Activated naive CD8-positive, alpha-beta T cell treated with anti-CD3 and anti-CD28 coated beads for 36 hours (primary cell): Measurements from ENCODE around the gene TRMU. TPM values are rescaled to one million over a fixed set of nuclear protein-coding genes. Genes with fewer than 3 reads are reported as not detected.

ENCODE experiments used
- DNase-seq: peaks from one replicate; pipeline ENCODE4 v3.0.0; 2021
- H3K27ac Mint-ChIP-seq: one replicate; pipeline ENCODE4 v1.8.0; 2022; ENCODE audit warnings: mild to moderate bottlenecking, moderate library complexity, mixed read lengths
- H3K27me3 Mint-ChIP-seq: one replicate; pipeline ENCODE4 v1.8.0; 2022; ENCODE audit warnings: mild to moderate bottlenecking, mixed read lengths
- H3K36me3 Mint-ChIP-seq: one replicate; pipeline ENCODE4 v1.8.0; 2021; ENCODE audit warnings: mild to moderate bottlenecking, mixed read lengths
- H3K4me1 Mint-ChIP-seq: one replicate; pipeline ENCODE4 v1.8.0; 2021; ENCODE audit warnings: mixed read lengths
- H3K4me3 Mint-ChIP-seq: one replicate; pipeline ENCODE4 v1.8.0; 2022; ENCODE audit warnings: mild to moderate bottlenecking, moderate library complexity, mixed read lengths
- H3K9me3 Mint-ChIP-seq: one replicate; pipeline ENCODE4 v1.8.0; 2022; ENCODE audit warnings: mixed read lengths
- total RNA-seq, 2 experiments: library from RNA; stranded (reverse); gene quantifications; one replicate each; pipeline ENCODE4 v1.2.3, GENCODE V29; 2021

Gene TRMU
- total RNA-seq, 2 experiments from 2014 or later: 60.2 to 70.0 TPM

DNA sequence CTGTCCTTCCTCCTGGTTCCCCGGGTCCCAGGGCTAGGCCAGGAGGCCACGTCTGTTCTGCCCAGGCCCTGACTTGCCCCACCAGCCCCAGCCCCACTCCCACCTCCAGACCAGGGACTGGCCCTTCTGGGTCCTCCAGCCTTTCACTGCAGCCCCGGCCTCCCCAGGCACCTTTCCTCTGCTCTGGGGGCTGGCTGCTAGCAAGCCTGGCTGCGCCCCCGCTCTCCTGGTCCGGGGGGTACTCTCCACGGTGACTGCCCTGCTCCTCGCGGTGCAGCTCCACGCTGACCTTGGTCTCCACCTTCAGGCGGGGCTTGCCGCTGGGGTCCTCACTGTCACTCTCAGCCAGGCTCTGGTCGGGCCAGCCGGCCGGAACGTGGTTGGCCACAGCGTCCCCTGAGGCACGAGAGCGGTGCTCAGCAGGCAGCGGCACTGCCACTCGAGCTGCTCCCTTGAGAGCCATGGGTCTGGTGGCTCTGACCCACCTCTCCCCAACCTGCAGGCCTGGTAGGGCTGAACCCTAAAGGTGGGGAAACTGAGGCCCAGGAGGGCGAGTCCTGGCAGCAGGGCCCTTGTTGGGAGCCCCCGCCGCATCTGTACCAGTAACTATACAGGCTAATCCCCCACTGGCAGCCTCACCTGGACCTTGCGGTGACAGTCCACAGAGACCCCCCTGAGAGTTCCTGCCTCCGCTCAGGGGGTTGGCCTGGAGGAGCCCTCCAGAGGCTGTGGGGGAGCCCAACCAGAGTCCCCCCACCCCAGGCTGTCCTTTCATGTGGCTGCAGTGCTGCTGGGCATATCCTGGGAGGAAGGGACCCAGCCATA is 29.0 kb downstream of the TRMU start:
- no peak overlapping the region for H3K4me3 Mint-ChIP-seq
- H3K27ac Mint-ChIP-seq: no peak overlapping the region
- no peaks in the 10 kb centered on the region for H3K9me3 Mint-ChIP-seq
- H3K4me1 Mint-ChIP-seq: peaks cover 4% of the 10 kb centered on the region
- H3K27me3 Mint-ChIP-seq: peaks cover 6% of the 10 kb centered on the region
- DNase-seq: no peak
- H3K36me3 Mint-ChIP-seq: peaks cover 8% of the 10 kb centered on the region

GRCh38 chr22:46365166-46365624 is 29.7 kb downstream of the TRMU start:
- H3K27me3 Mint-ChIP-seq: peaks cover 6% of the 10 kb centered on the region
- no peaks in the 10 kb centered on the region for H3K9me3 Mint-ChIP-seq
- H3K27ac Mint-ChIP-seq: no peak overlapping the region
- H3K4me3 Mint-ChIP-seq: no peak overlapping the region
- DNase-seq: no peak
- H3K36me3 Mint-ChIP-seq: peaks cover 1% of the 10 kb centered on the region
- peaks cover 8% of the 10 kb centered on the region for H3K4me1 Mint-ChIP-seq

DNA sequence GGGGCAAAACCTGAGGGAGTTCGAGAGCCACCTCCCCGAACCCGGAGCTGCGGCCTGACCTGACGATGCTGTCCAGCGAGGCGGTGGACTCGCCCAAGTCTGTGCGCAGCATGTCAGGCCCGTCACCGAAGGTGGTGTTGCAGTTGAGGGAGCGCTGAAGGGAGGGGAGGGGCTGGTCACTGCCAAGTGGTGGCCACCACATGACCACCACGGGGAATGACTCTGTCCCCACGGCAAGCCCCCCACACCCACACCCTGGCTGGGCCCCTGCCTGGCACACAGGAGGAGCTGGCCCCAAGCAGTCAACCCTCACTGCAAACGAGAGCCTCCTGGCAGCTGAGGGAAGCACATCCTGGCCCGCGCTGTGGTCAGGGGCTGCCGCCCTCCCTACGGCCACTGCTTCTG is 30.8 kb downstream of the TRMU start:
- no peak overlapping the region for H3K27ac Mint-ChIP-seq
- peaks cover 17% of the 10 kb centered on the region for H3K4me1 Mint-ChIP-seq
- no peak overlapping the region for H3K4me3 Mint-ChIP-seq
- no peaks in the 10 kb centered on the region for H3K36me3 Mint-ChIP-seq
- DNase-seq: no peak
- H3K27me3 Mint-ChIP-seq: peaks cover 6% of the 10 kb centered on the region
- no peaks in the 10 kb centered on the region for H3K9me3 Mint-ChIP-seq

DNA sequence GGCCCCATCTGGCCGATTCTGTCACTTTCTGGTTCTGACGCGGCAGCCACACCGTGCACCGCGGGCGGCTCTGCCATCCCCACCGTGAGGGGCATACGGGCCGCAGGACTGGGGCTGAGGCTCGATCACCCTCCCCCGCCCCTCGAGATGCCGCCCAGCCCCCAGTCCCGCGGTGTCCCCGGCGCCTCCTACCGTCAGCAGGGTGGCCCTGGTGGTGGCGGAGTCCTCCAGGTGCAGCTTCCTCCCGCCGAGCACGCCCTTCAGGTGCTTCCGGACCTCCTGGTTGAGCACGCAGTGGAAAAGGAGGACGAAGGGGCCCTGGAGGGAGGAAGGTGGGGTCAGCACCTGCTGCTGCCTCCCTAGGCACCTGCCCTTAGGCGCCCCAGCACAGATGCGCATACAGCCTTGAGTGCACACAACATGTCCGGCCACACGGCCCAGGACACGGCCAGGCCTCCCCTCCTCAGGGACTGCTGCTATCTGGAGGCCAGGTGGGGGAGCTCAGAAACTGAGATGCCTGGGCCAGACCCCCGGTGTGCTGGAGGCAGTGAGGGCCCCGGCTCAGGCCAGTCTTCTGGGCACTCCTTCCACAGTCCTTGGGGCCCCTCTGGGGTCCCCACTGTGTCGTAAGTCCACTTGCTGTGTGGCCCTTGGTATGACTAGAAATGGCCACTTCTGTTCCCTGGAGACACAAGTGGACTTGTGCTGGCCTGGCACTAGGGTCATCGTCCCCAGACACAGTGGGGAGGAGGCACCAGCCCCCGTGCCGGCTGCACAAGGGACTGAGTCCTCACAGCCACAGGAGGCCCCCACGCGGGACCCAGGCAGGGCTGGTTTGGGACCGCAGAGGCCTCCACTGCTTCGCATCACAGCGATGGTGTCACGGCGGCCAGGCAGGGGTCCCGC is 31.5 kb downstream of the TRMU start:
- DNase-seq: no peak
- Mint-ChIP-seq H3K27ac (no peak overlapping the region), H3K36me3 (no peaks in the 10 kb centered on the region), H3K4me3 (no peak overlapping the region), H3K27me3 (peaks cover 12% of the 10 kb centered on the region), H3K4me1 (peaks cover 20% of the 10 kb centered on the region), H3K9me3 (no peaks in the 10 kb centered on the region)

DNA sequence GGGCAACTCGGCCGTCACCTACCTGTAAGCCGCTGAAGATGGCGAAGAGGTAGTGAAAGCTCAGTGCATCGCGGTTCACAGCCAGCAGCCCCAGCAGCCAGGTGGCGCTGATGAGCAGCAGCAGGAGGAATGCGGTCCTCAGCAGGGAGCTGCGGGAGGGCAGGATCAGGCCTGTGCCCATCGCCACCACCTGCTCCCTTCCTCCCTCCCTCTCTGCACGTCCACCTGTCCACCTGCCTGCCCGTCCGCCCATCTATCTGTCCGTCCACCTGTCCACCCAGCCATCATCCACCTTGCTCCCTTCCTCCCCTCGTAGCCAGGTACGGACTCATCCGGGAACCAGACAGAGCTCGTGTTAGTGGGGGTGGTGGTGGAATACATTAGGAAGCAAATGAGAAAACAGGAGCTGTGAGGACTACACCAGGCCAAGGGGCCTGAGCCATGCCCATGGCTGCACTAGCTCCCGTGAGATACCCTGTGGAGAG is 32.2 kb downstream of the TRMU start:
- Mint-ChIP-seq H3K27me3 (peaks cover 13% of the 10 kb centered on the region), H3K4me1 (peaks cover 19% of the 10 kb centered on the region), H3K36me3 (no peaks in the 10 kb centered on the region), H3K9me3 (no peaks in the 10 kb centered on the region), H3K27ac (no peak overlapping the region), H3K4me3 (no peak overlapping the region)
- DNase-seq: peak; percentile 73

- Mint-ChIP-seq H3K9me3 (no peaks in the 10 kb centered on the region), H3K4me1 (peaks cover 22% of the 10 kb centered on the region), H3K4me3 (no peak overlapping the region), H3K27ac (no peak overlapping the region), H3K27me3 (peaks cover 10% of the 10 kb centered on the region), H3K36me3 (no peaks in the 10 kb centered on the region)
- DNase-seq: no peak
These were observed 32.9 kb downstream of the TRMU start for GRCh38 chr22:46368422-46368821.

- no peak overlapping the region for H3K4me3 Mint-ChIP-seq
- DNase-seq: no peak
- no peaks in the 10 kb centered on the region for H3K9me3 Mint-ChIP-seq
- no peak overlapping the region for H3K27ac Mint-ChIP-seq
- H3K36me3 Mint-ChIP-seq: no peaks in the 10 kb centered on the region
- peaks cover 11% of the 10 kb centered on the region for H3K27me3 Mint-ChIP-seq
- peaks cover 28% of the 10 kb centered on the region for H3K4me1 Mint-ChIP-seq
These were observed 33.6 kb downstream of the TRMU start for GRCh38 chr22:46368871-46369715.

DNA sequence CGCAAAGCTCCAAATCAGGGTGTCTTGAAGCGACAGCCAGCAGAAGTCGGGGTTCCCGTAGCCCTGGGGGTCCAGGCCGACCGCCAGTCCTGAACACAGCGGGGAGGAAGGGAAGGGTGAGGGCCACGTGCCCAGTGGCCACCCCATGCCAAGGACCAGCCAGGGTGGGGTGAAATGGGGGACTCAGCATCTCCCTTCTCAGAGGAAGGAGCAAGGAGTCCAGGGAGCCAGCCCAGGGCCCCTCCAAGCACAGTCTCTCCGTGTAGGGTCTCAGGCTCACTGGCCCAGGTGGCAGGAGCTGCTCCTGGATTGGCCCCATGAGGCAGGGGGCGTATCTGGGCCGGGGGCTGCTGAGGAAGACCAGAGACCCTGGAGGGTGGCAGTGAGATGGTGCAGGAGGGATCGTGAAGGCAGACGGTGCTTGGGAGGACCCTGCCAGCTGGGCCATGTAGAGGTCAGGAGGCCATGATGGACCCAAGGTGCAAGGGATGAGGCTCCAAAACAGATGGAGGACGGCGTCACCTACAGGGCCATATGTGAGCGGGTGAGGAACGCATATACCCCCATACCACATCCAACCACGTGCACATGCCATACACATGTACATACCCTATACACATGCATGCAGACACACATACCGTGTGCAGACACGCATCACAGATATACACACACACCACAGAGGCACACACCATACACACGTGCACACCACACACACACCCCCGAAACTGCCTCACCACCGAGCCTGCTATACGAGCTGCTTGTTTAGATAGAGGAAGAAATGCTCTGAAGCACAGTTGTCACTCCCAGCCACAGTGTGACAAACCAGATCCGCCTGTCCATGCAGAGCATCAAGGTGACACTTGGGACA is 34.4 kb downstream of the TRMU start:
- H3K9me3 Mint-ChIP-seq: no peaks in the 10 kb centered on the region

GRCh38 chr22:46370584-46371291 is 35.2 kb downstream of the TRMU start:
- Mint-ChIP-seq H3K27me3 (peaks cover 16% of the 10 kb centered on the region), H3K4me3 (no peak overlapping the region), H3K4me1 (peaks cover 33% of the 10 kb centered on the region), H3K27ac (no peak overlapping the region), H3K9me3 (peaks cover 6% of the 10 kb centered on the region), H3K36me3 (peaks cover 3% of the 10 kb centered on the region)
- no peak for DNase-seq

More for the DNA sequence above, 34.4 kb downstream of the TRMU start:
- Mint-ChIP-seq H3K27ac (no peak overlapping the region), H3K4me3 (no peak overlapping the region), H3K4me1 (peaks cover 33% of the 10 kb centered on the region), H3K27me3 (peaks cover 16% of the 10 kb centered on the region), H3K36me3 (no peaks in the 10 kb centered on the region)
- DNase-seq: no peak

DNA sequence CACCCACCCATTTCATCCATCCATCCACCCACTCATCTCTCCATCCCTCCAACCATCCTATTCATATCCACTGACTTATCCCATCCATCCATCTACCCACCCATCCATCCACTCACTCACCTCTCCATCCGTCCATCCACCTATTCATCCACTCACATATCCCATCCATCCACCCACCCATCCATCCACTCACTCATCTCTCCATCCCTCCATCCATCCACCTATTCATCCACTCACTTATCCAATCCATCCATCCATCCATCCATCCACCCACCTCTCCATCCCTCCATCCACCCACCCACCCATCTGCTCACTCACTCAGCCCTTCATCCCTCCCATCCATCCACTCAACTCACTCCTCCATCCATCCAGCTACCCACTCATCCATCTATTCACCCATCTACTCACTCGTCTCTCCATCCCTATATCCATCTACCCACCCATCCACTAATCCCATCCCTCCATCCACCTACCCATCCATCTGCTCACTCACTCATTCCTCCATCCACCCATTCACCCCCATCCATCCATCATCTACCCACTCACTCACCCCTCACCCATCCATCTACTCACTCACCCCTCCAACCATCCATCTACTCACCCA is 36.2 kb downstream of the TRMU start:
- Mint-ChIP-seq H3K4me1 (peaks cover 33% of the 10 kb centered on the region), H3K27ac (no peak overlapping the region), H3K27me3 (peaks cover 16% of the 10 kb centered on the region), H3K4me3 (no peak overlapping the region), H3K36me3 (peaks cover 5% of the 10 kb centered on the region), H3K9me3 (peaks cover 12% of the 10 kb centered on the region)
- no peak for DNase-seq

DNA sequence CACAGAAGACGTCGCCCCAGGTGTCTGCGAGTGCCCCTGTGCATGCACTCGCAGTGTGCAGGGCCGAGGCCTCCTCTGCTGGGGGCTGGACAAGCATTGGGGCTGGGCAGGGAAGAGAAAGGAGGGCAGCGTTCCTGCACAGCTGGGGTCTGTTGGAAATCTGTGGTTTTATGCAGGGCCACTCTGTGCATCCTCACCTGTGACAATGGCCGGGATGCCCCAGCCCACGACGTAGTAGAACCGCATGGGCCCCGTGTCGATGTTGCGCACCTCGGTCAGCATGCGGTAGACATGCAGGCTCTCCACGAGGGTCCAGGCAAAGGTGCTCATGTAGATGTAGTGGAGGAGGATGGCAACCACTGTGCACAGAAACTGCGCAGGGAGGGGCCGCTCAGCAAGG is 37.2 kb downstream of the TRMU start:
- no peak for DNase-seq
- peaks cover 5% of the 10 kb centered on the region for H3K36me3 Mint-ChIP-seq
- peaks cover 32% of the 10 kb centered on the region for H3K4me1 Mint-ChIP-seq
- no peak overlapping the region for H3K27ac Mint-ChIP-seq
- no peak overlapping the region for H3K4me3 Mint-ChIP-seq
- peaks cover 15% of the 10 kb centered on the region for H3K27me3 Mint-ChIP-seq
- peaks cover 14% of the 10 kb centered on the region for H3K9me3 Mint-ChIP-seq

- peaks cover 14% of the 10 kb centered on the region for H3K9me3 Mint-ChIP-seq
- no peak for DNase-seq
- peaks cover 13% of the 10 kb centered on the region for H3K27me3 Mint-ChIP-seq
These were observed 37.6 kb downstream of the TRMU start for GRCh38 chr22:46373159-46373558.

More at GRCh38 chr22:46373159-46373558, 37.6 kb downstream of the TRMU start:
- Mint-ChIP-seq H3K4me1 (peaks cover 30% of the 10 kb centered on the region), H3K4me3 (no peak overlapping the region), H3K27ac (no peak overlapping the region), H3K36me3 (peaks cover 5% of the 10 kb centered on the region)
